HG03066 (cell line): ENCODE results near the gene GPRIN2.
"Not testable (repeated sequence)": the region's sequence is repeated elsewhere in the genome, so short reads cannot be mapped to it uniquely, and the experiment has no call there.

ENCODE experiments used
- ATAC-seq: cut with Tn5 transposase; IDR thresholded peaks from one replicate; pipeline ENCODE4 v1.9.1; 2021; ENCODE audit warnings: low read depth; ENCODE audit not compliant: unreplicated experiment

The GPRIN2 gene

DNA sequence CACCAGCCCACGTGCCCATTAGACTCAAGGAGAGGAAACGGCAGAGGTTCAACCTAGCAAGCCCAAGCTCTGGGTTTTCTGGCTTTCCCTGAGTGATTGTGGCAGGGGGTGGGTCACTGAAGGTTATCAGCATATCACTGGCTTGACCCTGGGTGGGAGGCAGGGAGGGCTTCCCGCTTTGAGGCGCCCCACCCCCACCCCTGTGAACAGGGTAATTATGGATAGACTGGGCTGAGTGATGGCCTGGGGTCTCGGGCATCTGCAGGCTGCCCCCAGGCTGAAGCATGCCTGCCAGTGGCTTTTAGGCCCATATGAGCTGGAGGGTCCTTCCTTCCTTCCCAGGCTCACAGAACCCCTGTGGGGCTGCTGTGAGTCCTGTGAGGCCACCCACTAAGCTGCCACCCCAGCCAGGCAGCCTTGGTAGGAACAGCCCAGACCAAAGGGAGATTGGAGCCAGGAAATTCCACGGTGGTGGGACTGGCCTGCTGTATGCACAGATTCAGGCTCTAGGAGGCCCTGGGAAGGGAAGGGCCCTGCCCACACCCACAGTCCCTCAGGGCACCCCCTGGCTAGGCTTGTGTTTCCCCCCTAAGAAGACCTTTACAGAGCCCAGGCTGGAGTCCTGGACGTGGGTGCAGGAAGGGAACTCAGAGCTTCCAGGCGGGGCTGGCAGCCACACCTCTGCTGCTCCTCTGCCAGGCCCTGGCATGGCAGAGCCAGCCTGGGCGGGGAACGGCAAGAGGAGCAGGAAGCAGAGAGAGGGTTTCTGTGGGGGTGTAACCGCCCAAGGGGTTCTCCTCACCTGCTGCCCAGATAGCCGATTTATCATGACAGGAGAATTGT, 33.1 kb downstream of the GPRIN2 start:
- ATAC-seq, result no peak

DNA sequence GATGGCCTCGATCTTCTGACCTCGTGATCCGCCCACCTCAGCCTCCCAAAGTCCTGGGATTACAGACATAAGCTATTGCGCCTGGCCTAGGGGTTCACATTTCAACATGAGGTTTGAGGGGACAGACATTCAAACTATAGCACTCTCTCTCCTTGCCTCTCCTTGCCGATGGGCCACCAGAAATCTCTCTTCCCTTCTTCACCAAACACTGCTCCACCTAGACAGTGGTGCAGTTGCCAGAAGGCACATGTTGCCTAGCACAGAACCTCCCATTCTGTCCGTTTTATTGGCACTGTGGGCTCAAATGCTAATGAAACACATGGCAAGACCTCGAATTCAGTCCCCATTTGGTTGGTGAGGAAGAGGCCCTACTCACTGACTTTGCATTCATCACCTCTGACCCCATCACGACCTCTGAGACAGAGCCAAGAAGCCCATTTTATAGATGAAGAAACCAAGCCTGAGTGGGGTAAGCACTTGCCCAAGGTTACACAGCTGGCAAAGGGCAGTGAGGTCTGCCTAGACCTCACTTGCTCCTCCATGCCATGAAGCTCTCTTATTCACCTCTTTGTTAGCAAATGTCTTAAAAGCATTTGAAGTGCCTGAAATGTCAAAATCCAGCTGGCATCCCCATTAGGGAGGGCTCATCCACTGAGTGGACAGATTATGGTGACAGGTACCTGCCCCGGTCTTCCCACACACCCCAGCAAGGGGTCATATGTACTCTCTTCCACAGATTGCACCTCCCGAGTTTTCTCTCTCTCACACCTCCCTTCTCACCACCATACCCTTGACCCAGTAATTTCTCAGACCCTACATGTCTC, 34.0 kb downstream of the GPRIN2 start:
- no peak for ATAC-seq

DNA sequence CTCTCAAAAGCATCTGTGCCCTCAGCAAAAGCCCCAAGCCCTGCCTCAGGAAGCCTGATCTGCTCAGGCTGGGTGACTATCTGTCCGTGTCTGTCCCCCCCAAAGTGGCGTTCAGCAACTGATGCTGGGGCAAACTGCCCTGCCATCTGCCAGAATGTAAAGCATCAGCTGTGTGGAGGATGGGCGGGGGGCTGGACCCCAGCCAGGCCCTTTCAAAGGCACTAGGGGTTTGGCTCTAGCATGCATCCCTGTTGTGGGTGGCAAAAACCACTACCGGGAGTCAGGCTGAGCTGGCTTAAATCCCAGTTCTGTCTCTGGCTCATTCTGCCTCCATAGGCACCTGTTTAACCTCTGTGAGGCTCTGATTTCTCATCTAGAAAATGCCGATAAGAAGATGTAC, 35.5 kb downstream of the GPRIN2 start:
- no peak for ATAC-seq

DNA sequence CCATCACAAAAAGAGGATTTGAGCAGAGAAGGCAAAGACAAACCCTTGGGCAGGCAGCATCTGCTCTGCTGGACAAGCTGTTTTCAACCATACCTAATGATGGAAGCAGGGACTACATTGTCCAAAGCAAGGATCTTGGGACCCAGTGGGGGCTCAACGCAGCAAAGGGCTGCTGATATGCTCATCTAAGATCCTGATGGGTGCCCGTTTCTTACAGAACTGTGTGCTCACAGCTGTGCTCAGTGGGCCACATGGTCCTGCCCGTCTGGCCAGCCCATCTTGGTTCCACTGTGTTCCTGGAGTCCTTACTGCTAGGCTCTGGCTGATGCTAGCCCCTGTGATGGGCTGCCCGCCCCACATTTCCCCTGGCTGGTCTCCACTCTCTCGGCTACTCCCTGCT, 36.1 kb downstream of the GPRIN2 start:
- no peak for ATAC-seq

DNA sequence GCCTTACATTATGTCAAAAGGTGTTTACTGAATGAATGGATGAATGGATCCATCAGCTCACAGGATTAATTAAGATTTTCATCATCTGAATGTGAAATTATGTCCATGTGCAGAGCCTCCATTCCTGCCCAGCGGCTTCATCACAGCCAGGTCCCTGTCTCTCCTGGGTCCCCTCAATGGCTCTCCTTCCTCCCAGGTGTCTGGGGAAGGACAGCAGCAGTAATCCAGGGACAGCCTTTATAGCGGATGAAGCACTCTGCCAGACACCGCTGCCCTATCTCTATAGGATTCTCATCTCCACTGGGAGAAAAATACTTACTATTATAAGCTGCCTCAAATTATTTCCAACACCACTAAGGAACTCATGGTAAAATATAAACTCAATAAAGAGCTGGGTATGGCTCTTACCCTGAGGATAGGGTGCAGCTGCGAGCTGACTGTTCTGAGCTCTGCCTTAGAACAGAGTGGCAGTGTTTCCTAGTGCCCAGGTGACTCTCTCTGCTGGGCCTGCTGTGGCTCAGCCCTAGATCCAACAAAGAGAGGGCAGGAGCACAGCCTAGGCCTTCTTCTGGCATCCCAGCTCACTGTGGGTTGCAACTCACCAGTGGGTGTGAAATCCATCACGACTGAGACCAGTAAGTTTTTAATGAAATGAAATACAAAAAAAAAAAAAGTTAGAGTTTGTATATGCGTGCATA, 38.3 kb downstream of the GPRIN2 start:
- ATAC-seq, result no peak

DNA sequence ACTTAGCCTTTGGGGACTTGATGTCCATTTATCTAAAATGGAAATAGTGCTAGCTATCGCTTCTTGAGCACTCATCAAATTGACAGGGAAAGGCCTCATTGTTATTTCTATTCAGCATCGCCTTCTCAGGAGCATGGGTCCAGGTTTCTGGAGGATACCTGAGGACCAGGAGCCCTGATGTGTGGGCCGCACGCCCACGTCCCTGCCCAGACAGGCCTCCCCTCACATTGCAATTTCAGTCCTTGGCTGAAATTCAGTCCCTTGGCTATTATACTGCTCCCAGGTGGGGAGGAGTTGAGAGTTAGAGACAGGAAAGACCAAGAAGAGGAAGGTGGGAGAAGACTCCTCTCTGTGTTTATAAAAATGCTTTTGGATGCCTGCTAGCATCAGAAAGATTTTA, 38.9 kb downstream of the GPRIN2 start:
- no peak for ATAC-seq

DNA sequence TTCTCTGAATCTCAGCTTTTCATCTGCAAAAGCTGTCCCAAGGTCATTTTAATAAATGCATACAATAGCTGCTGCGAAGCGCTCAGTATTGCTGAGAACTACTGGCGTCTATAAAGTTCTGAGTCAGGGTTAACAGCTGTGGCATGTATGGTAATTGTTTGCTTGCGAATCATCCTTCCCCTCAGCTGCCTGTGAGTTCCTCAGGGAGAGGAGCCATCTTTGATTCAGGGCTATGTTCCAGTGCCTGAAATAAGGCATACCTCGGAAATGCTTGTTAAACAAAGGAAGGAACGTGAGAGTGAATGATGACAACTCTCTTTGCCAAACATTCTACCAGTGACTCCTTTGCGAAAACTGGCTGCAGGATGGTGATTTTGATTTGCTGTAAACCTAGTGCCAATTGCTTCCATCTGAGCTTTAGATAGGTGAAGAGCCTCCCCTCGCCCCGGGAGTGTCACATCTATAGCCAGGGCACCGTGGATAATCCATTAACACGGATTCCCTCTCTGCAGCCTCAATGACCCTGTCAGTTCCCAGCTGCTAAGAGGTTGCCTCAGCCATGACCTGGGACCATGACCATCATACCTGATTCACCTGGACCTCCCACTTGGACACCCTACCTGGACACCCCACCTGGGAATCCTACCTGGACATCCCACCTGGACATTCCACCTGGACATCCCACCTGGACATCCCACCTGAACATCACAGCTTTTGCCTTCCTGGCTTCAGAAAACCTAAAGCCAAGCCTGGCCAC, 39.6 kb downstream of the GPRIN2 start:
- no peak for ATAC-seq

DNA sequence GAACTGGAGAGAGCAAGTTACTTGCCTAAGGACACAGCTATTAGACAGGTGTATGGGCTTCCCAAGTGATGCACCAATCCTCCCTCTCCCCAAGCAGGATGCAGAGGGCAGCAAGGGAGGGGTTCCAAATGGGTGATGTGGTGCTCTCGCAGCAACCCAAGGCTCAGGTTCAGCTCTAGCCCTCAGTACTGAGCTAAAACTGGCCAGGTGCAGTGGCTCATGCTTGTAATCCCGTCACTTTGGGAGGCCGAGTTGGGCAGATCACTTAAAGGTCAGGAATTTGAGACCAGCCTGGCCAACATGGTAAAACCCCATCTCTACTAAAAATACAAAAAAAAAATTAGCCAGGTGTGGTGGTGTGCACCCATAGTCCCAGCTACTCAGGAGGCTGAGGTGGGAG, 40.7 kb downstream of the GPRIN2 start:
- no peak for ATAC-seq

DNA sequence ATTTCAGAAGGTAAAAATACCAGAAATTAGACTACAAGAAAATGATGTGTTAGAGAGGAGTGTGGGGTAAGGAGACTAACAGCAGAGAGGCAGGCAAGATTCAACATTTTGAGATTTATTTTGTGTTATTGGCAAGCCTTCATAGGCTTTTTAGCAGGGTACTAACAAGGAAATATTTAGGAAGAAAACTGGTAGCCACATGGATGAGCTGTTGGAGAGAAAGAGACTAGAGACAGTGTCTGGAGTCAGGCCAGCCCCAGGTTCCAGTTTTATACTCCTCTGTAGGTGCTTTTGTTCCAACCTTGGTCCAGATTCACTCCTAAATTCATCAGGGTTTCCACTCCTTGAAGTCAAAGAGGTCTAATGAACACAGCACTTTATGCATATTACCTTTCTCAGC, 41.1 kb downstream of the GPRIN2 start:
- no peak for ATAC-seq

DNA sequence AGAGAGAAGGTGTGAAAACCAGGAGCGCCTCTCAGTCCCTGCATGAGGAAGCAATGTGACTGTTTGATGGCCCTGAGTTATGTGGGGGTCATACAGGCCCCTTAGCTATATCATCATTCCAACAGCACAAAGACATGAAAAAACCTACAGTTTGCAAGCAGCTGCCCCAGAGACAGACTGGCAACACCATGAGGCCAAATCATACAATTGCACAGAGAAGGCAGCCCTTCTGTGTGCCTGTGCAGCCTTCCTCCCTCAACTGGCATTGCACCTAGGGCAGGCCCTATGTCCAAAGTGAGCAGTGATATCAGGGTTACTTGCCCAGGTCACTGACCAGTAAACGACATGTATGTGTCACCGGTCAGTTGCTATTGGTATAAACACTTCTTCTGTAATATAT, 41.6 kb downstream of the GPRIN2 start:
- ATAC-seq, result no peak

DNA sequence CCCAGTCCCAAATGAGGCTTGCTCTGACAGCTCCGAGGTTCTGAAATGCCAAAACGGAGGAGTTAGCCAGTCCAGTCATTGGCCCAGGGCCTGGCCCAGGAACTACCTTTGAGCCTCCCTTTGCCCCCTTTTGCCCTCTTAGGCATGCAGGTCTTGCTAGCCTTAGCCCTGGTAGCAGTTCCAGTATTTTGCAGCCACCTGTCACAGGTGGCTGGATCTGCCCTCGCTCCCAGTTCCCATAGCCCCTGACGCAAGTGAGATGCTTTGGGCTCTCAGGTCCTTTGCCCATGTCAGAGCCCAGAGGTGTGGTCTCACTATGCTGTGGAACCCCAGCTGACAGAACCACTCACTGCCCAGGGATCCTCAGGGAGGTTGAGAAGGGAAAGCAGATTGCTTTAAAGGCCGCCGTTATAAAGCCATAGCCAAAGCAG, 42.0 kb downstream of the GPRIN2 start:
- no peak for ATAC-seq

DNA sequence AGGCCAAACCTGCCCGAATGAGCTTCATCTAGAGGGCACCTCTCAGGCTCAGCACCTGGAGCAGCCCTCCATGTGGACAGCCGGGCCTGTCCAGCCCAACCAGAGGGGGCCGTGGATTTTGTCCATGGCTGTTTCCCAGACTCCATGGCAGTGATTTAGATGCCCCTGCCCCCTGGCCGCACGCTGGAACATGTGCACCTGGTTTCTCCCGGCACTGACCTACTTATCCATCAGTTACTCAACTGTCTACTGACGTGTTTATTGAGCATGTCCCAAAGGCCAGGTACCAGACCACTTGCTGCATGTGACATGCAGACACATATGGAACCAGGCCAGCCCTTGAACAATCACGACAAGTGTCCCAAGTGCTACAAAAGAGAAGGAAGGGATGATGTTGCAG, 43.1 kb downstream of the GPRIN2 start:
- not testable (repeated sequence) for ATAC-seq

DNA sequence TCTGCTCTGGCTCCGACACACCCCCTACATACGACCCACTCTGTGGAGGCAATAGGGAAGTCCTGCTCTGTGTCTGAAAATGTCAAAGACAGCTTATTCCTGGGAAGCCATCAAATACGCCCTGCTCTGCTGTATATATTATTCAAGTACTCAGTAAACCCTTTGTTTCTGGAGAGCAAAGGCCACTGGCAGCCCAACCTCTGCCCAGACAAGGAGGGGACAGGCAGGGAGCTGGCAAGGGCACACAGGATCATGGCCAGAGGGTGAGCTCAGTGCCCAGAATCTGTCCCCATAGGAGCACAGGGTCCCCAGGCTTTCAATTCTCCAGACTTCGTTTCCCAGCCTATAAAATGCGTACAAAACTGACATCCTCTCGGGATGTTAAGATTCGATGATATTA, 43.7 kb downstream of the GPRIN2 start:
- ATAC-seq, result not testable (repeated sequence)

DNA sequence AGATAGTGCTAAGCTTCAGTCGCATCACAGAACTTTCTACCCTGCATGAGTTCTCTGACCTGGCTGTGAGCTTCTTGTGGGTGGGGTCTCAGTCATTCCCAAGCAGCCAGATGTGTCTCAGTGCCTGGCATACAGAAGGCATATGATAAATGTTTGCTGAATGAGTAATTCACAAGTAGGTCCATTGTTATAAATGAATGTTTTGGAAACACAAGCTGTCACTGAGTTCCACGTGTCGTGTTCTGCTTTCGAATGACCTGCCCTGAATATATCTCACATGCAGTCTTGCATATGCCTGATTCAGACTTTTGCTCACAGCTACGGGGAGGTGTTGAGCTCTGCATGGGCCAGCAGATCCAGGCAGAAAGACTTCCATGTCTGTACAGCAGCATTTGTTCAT, 44.5 kb downstream of the GPRIN2 start:
- ATAC-seq, result not testable (repeated sequence)
